ENCODE data around the gene FHIT.

The FHIT gene

DNA sequence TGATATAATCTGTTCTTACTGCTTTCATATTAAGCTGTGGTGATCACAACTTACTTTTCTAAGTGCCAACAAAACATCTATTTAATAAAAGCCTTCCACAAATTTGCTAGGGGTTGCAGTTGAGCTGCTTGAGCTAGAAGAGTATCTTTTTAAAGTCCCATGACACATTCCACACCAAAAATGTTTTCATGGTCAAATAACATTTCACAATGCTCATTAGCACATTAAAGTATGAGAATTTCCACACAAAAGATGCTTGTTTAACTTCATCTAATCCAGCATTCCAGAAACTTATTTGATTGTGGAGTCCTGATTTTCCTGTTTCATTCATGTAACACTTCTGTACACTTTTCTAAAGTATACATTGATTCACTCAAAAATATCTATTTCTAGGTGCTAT lies 1325.3 kb downstream of the FHIT start:
- Histone ChIP-seq H3K4me3 (ENCODE audit: insufficient read length, low read depth) (no peak overlapping the region), H3K27me3 (ENCODE audit: insufficient read depth, insufficient read length) (no peaks in the 10 kb centered on the region), H3K9ac (ENCODE audit: insufficient read length, low read depth) (no peak overlapping the region), H3K4me1 (ENCODE audit: insufficient read depth, insufficient read length) (no peaks in the 10 kb centered on the region), H3K36me3 (ENCODE audit: insufficient read depth, insufficient read length, low read length) (no peaks in the 10 kb centered on the region), H3K9me3 (ENCODE audit: insufficient read depth, low read length) (no peaks in the 10 kb centered on the region)
- DNase-seq (ENCODE audit: low read depth, low spot score) = no peak
- TF ChIP-seq YY1 (IDR thresholded peaks at IDR 0.05; ENCODE audit: insufficient read depth, insufficient read length) = no peak
- no peak for TF ChIP-seq SUZ12 (IDR thresholded peaks at IDR 0.05; ENCODE audit: extremely low read depth, insufficient read depth, insufficient read length)
- no peak for TF ChIP-seq ZNF274 (IDR thresholded peaks at IDR 0.05; ENCODE audit: low read depth, low read length)

DNA sequence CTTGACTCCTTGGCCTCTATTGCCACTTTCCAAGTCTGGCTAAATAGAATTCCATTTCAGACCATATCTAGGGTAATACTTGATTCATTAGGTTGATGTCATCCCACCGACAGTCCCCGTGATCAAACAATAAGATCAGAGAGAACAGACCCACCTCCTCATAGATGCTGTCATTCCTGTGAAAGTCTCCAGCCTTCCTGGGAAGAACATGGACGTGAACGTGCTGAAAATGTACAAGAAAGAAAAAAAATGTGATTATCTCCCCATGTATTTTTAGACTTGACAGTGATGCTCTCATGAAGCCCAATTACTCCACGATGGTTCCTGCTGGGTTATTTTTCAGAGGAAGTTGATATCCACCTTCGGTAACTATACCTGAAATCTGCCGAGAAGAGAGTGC lies 1329.1 kb downstream of the FHIT start:
- DNase-seq (ENCODE audit: low read depth, low spot score) = no peak
- H3K4me3 ChIP-seq (ENCODE audit: insufficient read length, low read depth) = no peak overlapping the region
- H3K9ac ChIP-seq (ENCODE audit: insufficient read length, low read depth) = no peak overlapping the region
- H3K36me3 ChIP-seq (ENCODE audit: insufficient read depth, insufficient read length, low read length) = no peaks in the 10 kb centered on the region
- TF ChIP-seq YY1 (IDR thresholded peaks at IDR 0.05; ENCODE audit: insufficient read depth, insufficient read length) = no peak
- TF ChIP-seq SUZ12 (IDR thresholded peaks at IDR 0.05; ENCODE audit: extremely low read depth, insufficient read depth, insufficient read length) = no peak
- no peak for TF ChIP-seq ZNF274 (IDR thresholded peaks at IDR 0.05; ENCODE audit: low read depth, low read length)
- no peaks in the 10 kb centered on the region for H3K4me1 ChIP-seq (ENCODE audit: insufficient read depth, insufficient read length)
- no peaks in the 10 kb centered on the region for H3K9me3 ChIP-seq (ENCODE audit: insufficient read depth, low read length)
- no peaks in the 10 kb centered on the region for H3K27me3 ChIP-seq (ENCODE audit: insufficient read depth, insufficient read length)

DNA sequence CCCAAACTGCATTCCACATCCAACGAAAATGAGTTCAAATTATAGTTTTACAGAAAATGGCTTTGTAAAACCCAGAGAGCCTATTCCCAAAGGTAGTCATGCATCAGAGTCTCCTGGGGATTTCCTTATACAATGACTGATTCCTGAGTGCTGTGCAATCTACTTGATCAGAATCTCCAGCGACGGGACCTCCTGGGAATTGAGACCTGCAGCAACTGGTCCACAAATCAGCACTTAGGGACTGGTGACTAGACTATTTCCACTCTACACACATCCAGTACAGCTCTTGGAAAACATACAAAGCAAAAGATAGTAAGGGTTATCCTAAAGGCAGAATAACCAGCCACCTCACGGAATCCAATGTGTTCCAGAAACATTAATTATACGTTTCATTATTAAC lies 1330.4 kb downstream of the FHIT start:
- Histone ChIP-seq H3K4me3 (ENCODE audit: insufficient read length, low read depth) (no peak overlapping the region), H3K27me3 (ENCODE audit: insufficient read depth, insufficient read length) (no peaks in the 10 kb centered on the region), H3K36me3 (ENCODE audit: insufficient read depth, insufficient read length, low read length) (no peaks in the 10 kb centered on the region), H3K4me1 (ENCODE audit: insufficient read depth, insufficient read length) (no peaks in the 10 kb centered on the region), H3K9me3 (ENCODE audit: insufficient read depth, low read length) (no peaks in the 10 kb centered on the region), H3K9ac (ENCODE audit: insufficient read length, low read depth) (no peak overlapping the region)
- DNase-seq (ENCODE audit: low read depth, low spot score) = no peak
- no peak for TF ChIP-seq ZNF274 (IDR thresholded peaks at IDR 0.05; ENCODE audit: low read depth, low read length)
- no peak for TF ChIP-seq SUZ12 (IDR thresholded peaks at IDR 0.05; ENCODE audit: extremely low read depth, insufficient read depth, insufficient read length)
- TF ChIP-seq YY1 (IDR thresholded peaks at IDR 0.05; ENCODE audit: insufficient read depth, insufficient read length) = no peak

DNA sequence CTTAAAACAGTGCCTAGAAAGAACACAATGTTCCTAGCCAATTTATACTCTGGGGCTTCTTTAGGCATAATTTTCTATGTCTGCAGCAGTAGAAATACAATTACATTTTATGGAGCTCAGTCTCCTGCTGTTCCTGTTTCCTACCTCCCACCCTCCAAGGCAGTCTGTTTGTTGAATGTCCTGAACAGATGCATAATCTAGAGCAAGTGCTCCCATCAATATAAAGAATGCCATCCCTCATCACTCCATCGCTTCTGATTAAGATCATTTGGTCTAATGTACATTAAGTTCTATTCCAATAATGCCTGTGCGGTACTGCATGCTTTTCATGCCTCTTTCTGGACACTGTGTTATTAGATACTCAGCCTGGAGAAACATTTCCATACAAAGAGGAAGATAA lies 1331.7 kb downstream of the FHIT start:
- Histone ChIP-seq H3K4me3 (ENCODE audit: insufficient read length, low read depth) (no peak overlapping the region), H3K27me3 (ENCODE audit: insufficient read depth, insufficient read length) (no peaks in the 10 kb centered on the region), H3K9me3 (ENCODE audit: insufficient read depth, low read length) (no peaks in the 10 kb centered on the region), H3K4me1 (ENCODE audit: insufficient read depth, insufficient read length) (no peaks in the 10 kb centered on the region), H3K36me3 (ENCODE audit: insufficient read depth, insufficient read length, low read length) (no peaks in the 10 kb centered on the region), H3K9ac (ENCODE audit: insufficient read length, low read depth) (no peak overlapping the region)
- TF ChIP-seq SUZ12 (IDR thresholded peaks at IDR 0.05; ENCODE audit: extremely low read depth, insufficient read depth, insufficient read length) = no peak
- no peak for TF ChIP-seq ZNF274 (IDR thresholded peaks at IDR 0.05; ENCODE audit: low read depth, low read length)
- TF ChIP-seq YY1 (IDR thresholded peaks at IDR 0.05; ENCODE audit: insufficient read depth, insufficient read length) = no peak
- DNase-seq (ENCODE audit: low read depth, low spot score) = no peak

DNA sequence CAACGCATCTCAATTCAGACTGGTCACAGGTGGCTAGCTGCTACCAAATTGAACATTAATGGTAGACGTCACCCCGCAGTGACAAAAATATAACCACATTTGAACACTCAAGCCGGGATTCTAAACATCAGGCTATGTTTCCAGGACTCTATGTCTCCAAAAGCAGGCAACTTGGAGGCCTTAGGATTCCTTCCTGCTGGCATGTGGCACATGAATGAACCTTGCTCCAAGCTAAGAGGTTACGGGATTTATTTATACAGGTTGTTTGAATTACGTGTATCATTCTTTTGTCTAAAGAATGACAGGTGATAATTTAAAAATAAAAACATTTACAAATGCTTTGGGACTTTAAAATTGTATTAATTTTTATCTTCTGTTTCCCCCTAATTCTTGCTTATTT lies 1337.0 kb downstream of the FHIT start:
- Histone ChIP-seq H3K4me3 (ENCODE audit: insufficient read length, low read depth) (no peak overlapping the region), H3K9me3 (ENCODE audit: insufficient read depth, low read length) (no peaks in the 10 kb centered on the region), H3K27me3 (ENCODE audit: insufficient read depth, insufficient read length) (no peaks in the 10 kb centered on the region), H3K4me1 (ENCODE audit: insufficient read depth, insufficient read length) (no peaks in the 10 kb centered on the region), H3K9ac (ENCODE audit: insufficient read length, low read depth) (no peak overlapping the region), H3K36me3 (ENCODE audit: insufficient read depth, insufficient read length, low read length) (no peaks in the 10 kb centered on the region)
- no peak for DNase-seq (ENCODE audit: low read depth, low spot score)
- TF ChIP-seq SUZ12 (IDR thresholded peaks at IDR 0.05; ENCODE audit: extremely low read depth, insufficient read depth, insufficient read length) = no peak
- no peak for TF ChIP-seq ZNF274 (IDR thresholded peaks at IDR 0.05; ENCODE audit: low read depth, low read length)
- no peak for TF ChIP-seq YY1 (IDR thresholded peaks at IDR 0.05; ENCODE audit: insufficient read depth, insufficient read length)

DNA sequence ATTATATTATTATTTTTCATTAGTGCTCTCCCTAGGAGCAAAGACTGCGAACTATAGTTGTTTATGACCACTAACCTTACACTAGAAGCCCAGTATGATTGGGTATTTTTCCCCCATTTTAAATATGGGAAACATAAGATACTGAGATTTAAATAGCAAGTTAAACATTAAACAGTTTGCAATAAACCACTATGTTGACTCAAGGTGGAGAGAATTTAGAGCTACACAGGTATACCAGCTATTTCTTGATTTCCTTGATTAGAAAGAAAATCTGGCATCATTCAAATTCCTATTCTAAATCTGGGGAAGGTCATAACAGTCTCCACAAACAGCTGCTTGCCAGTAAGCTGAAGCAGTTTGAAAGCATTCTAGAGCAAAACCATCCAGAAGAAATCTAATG lies 1337.6 kb downstream of the FHIT start:
- Histone ChIP-seq H3K9ac (ENCODE audit: insufficient read length, low read depth) (no peak overlapping the region), H3K9me3 (ENCODE audit: insufficient read depth, low read length) (no peaks in the 10 kb centered on the region), H3K4me1 (ENCODE audit: insufficient read depth, insufficient read length) (no peaks in the 10 kb centered on the region), H3K4me3 (ENCODE audit: insufficient read length, low read depth) (no peak overlapping the region), H3K36me3 (ENCODE audit: insufficient read depth, insufficient read length, low read length) (no peaks in the 10 kb centered on the region), H3K27me3 (ENCODE audit: insufficient read depth, insufficient read length) (no peaks in the 10 kb centered on the region)
- no peak for TF ChIP-seq YY1 (IDR thresholded peaks at IDR 0.05; ENCODE audit: insufficient read depth, insufficient read length)
- TF ChIP-seq ZNF274 (IDR thresholded peaks at IDR 0.05; ENCODE audit: low read depth, low read length) = no peak
- TF ChIP-seq SUZ12 (IDR thresholded peaks at IDR 0.05; ENCODE audit: extremely low read depth, insufficient read depth, insufficient read length) = no peak
- no peak for DNase-seq (ENCODE audit: low read depth, low spot score)

DNA sequence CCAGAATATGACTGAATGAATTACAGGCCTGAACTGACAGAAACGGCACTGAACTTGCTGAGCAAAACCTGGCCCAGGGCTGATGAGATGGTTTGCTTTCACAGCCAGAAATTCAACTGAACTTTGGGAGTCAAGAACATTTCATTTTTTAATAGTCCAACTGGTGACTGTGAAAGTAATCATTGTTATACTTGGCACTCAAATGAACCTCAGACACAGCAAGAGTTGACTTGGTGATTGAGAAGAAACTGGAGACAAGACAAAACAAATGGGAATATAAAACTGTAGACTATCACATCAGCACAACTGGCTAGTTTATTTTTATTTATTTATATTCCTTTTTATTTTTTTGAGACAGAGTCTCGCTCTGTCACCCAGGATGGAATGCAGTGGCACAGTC lies 1342.6 kb downstream of the FHIT start:
- no peak for DNase-seq (ENCODE audit: low read depth, low spot score)
- no peak overlapping the region for H3K9ac ChIP-seq (ENCODE audit: insufficient read length, low read depth)
- TF ChIP-seq SUZ12 (IDR thresholded peaks at IDR 0.05; ENCODE audit: extremely low read depth, insufficient read depth, insufficient read length) (no peak), ZNF274 (IDR thresholded peaks at IDR 0.05; ENCODE audit: low read depth, low read length) (no peak), YY1 (IDR thresholded peaks at IDR 0.05; ENCODE audit: insufficient read depth, insufficient read length) (no peak)
- no peak overlapping the region for H3K4me3 ChIP-seq (ENCODE audit: insufficient read length, low read depth)
- H3K36me3 ChIP-seq (ENCODE audit: insufficient read depth, insufficient read length, low read length) = no peaks in the 10 kb centered on the region
- H3K27me3 ChIP-seq (ENCODE audit: insufficient read depth, insufficient read length) = no peaks in the 10 kb centered on the region
- H3K9me3 ChIP-seq (ENCODE audit: insufficient read depth, low read length) = no peaks in the 10 kb centered on the region
- no peaks in the 10 kb centered on the region for H3K4me1 ChIP-seq (ENCODE audit: insufficient read depth, insufficient read length)

DNA sequence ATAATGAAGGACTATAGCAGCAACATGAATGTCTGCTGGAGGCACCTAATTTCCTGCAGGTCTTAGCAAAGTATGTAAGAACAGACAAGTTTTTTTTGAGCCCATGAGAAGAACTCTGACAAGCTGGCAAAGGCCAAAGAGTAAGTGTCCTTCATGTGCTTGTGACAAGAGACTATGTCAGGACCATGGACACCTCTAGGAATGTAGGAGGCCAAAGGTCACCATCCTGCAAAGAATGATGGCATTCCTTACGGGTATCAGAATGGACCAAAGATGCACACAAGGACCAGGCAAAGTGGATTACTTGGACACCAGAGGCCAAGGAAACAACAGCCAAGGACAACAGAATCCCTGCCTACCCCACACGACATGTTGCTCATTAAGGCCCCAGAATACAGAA lies 1343.0 kb downstream of the FHIT start:
- Histone ChIP-seq H3K9ac (ENCODE audit: insufficient read length, low read depth) (no peak overlapping the region), H3K4me3 (ENCODE audit: insufficient read length, low read depth) (no peak overlapping the region), H3K36me3 (ENCODE audit: insufficient read depth, insufficient read length, low read length) (no peaks in the 10 kb centered on the region), H3K4me1 (ENCODE audit: insufficient read depth, insufficient read length) (no peaks in the 10 kb centered on the region), H3K27me3 (ENCODE audit: insufficient read depth, insufficient read length) (no peaks in the 10 kb centered on the region), H3K9me3 (ENCODE audit: insufficient read depth, low read length) (no peaks in the 10 kb centered on the region)
- no peak for DNase-seq (ENCODE audit: low read depth, low spot score)
- no peak for TF ChIP-seq YY1 (IDR thresholded peaks at IDR 0.05; ENCODE audit: insufficient read depth, insufficient read length)
- no peak for TF ChIP-seq SUZ12 (IDR thresholded peaks at IDR 0.05; ENCODE audit: extremely low read depth, insufficient read depth, insufficient read length)
- TF ChIP-seq ZNF274 (IDR thresholded peaks at IDR 0.05; ENCODE audit: low read depth, low read length) = no peak
